ENCODE results near the gene ZC3H13. TPM values are rescaled to one million over a fixed set of nuclear protein-coding genes. Genes with fewer than 3 reads are reported as not detected.

Gene ZC3H13
- total and polyA plus RNA-seq, 2 of the 8 experiments (the other 6 are each of a cell fraction or from before 2014, with no cell fraction given), result 5.1 to 57.8 TPM

- TF ChIP-seq FOSL1 (IDR thresholded peaks at IDR 0.05; ENCODE audit: insufficient read depth, low read depth, low read length), result no peak
- TF ChIP-seq, protein P1, sequence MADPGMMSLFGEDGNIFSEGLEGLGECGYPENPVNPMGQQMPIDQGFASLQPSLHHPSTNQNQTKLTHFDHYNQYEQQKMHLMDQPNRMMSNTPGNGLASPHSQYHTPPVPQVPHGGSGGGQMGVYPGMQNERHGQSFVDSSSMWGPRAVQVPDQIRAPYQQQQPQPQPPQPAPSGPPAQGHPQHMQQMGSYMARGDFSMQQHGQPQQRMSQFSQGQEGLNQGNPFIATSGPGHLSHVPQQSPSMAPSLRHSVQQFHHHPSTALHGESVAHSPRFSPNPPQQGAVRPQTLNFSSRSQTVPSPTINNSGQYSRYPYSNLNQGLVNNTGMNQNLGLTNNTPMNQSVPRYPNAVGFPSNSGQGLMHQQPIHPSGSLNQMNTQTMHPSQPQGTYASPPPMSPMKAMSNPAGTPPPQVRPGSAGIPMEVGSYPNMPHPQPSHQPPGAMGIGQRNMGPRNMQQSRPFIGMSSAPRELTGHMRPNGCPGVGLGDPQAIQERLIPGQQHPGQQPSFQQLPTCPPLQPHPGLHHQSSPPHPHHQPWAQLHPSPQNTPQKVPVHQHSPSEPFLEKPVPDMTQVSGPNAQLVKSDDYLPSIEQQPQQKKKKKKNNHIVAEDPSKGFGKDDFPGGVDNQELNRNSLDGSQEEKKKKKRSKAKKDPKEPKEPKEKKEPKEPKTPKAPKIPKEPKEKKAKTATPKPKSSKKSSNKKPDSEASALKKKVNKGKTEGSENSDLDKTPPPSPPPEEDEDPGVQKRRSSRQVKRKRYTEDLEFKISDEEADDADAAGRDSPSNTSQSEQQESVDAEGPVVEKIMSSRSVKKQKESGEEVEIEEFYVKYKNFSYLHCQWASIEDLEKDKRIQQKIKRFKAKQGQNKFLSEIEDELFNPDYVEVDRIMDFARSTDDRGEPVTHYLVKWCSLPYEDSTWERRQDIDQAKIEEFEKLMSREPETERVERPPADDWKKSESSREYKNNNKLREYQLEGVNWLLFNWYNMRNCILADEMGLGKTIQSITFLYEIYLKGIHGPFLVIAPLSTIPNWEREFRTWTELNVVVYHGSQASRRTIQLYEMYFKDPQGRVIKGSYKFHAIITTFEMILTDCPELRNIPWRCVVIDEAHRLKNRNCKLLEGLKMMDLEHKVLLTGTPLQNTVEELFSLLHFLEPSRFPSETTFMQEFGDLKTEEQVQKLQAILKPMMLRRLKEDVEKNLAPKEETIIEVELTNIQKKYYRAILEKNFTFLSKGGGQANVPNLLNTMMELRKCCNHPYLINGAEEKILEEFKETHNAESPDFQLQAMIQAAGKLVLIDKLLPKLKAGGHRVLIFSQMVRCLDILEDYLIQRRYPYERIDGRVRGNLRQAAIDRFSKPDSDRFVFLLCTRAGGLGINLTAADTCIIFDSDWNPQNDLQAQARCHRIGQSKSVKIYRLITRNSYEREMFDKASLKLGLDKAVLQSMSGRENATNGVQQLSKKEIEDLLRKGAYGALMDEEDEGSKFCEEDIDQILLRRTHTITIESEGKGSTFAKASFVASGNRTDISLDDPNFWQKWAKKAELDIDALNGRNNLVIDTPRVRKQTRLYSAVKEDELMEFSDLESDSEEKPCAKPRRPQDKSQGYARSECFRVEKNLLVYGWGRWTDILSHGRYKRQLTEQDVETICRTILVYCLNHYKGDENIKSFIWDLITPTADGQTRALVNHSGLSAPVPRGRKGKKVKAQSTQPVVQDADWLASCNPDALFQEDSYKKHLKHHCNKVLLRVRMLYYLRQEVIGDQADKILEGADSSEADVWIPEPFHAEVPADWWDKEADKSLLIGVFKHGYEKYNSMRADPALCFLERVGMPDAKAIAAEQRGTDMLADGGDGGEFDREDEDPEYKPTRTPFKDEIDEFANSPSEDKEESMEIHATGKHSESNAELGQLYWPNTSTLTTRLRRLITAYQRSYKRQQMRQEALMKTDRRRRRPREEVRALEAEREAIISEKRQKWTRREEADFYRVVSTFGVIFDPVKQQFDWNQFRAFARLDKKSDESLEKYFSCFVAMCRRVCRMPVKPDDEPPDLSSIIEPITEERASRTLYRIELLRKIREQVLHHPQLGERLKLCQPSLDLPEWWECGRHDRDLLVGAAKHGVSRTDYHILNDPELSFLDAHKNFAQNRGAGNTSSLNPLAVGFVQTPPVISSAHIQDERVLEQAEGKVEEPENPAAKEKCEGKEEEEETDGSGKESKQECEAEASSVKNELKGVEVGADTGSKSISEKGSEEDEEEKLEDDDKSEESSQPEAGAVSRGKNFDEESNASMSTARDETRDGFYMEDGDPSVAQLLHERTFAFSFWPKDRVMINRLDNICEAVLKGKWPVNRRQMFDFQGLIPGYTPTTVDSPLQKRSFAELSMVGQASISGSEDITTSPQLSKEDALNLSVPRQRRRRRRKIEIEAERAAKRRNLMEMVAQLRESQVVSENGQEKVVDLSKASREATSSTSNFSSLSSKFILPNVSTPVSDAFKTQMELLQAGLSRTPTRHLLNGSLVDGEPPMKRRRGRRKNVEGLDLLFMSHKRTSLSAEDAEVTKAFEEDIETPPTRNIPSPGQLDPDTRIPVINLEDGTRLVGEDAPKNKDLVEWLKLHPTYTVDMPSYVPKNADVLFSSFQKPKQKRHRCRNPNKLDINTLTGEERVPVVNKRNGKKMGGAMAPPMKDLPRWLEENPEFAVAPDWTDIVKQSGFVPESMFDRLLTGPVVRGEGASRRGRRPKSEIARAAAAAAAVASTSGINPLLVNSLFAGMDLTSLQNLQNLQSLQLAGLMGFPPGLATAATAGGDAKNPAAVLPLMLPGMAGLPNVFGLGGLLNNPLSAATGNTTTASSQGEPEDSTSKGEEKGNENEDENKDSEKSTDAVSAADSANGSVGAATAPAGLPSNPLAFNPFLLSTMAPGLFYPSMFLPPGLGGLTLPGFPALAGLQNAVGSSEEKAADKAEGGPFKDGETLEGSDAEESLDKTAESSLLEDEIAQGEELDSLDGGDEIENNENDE (IDR thresholded peaks at IDR 0.05; ENCODE audit: insufficient replicate concordance, low read length), result no peak
Observed at GRCh38 chr13:45975337-45975736, 77.2 kb downstream of the ZC3H13 start (continued).

All from H1 (cell line).